Measurements from ENCODE around the gene ABCB8. TPM values are rescaled to one million over a fixed set of nuclear protein-coding genes. Genes with fewer than 3 reads are reported as not detected.

The ABCB8 gene
- total and polyA plus RNA-seq, 9 of the 15 experiments (the other 6 are each of a cell fraction or from before 2014, with no cell fraction given), result 7.6 to 106 (median 36.3) TPM

GRCh38 chr7:151014950-151015349 lies 13.3 kb upstream of the ABCB8 start:
- DNase-seq (ENCODE audit: extremely low read depth in 1 of 4, low spot score in 3 of 4) (no peak), ATAC-seq (no peak), FAIRE-seq (no peak)
- ChIA-PET POLR2A (interaction anchor here (0.9 to 1.2 kb wide), 4 partner anchors 9 to 15 kb away, joined by 3 to 4 read pairs (median 4); partner anchors contain the start of genes ABCB8 and ATG9B), CTCF (ENCODE audit: low intra/inter-chr PET ratio) (no interaction called here)
- intact Hi-C loops (cut with micrococcal nuclease), result loop anchor here (10.0 kb wide), 1 partner anchor 160 kb away; no protein-coding TSS in a partner anchor
- Histone ChIP-seq H3K9me3 (replicated peaks; ENCODE audit: control insufficient read depth, insufficient read depth, low read depth, low read length) (no peaks in the 10 kb centered on the region), H3K27me3 (ENCODE audit: control insufficient read depth in 2 of 2, insufficient read depth in 2 of 2, low read length in 2 of 2) (no peaks in the 10 kb centered on the region; a peak in 1 of 5 replicates), H3K9me1 (ENCODE audit: control insufficient read depth, insufficient read depth, low read length) (no peaks in the 10 kb centered on the region), H3K79me2 (ENCODE audit: control insufficient read depth, insufficient read depth, low read length) (peaks cover 32% of the 10 kb centered on the region), H2AFZ (ENCODE audit: low read depth, low read length) (no peak overlapping the region), H3K9ac (ENCODE audit: insufficient read depth in 1 of 2, low read depth in 2 of 2, low read length in 2 of 2) (peak overlapping the region in 1 of 2 experiments; percentile 28; a peak in 1 of 4 replicates), H3K27ac (ENCODE audit: extremely low read depth, low read depth, low read length) (no peak overlapping the region), H3K4me1 (replicated peaks in 1 of 2; ENCODE audit: control insufficient read depth in 2 of 2, insufficient read depth in 2 of 2, low read length in 2 of 2) (peaks cover 38 to 84% of the 10 kb centered on the region in 2 experiments), H3K4me2 (ENCODE audit: insufficient read depth, low read length) (no peak overlapping the region), H4K20me1 (replicated peaks; ENCODE audit: control insufficient read depth, insufficient read depth, low read length) (no peaks in the 10 kb centered on the region), H3K4me3 (no peak overlapping the region), H3K36me3 (ENCODE audit: control insufficient read depth, insufficient read depth, low read length) (peaks cover 40% of the 10 kb centered on the region; the same call in 2 of the 3 replicates)
- 77% methylated on average over 8 of the region's 8 CpGs for WGBS (ENCODE audit: insufficient coverage, low coverage, missing lambda C conversion rate)
- in situ Hi-C loops (cut with MboI), result no loop called here
- no peak for TF ChIP-seq BRD9 (IDR thresholded peaks at IDR 0.05; ENCODE audit: low read depth, partially characterized antibody)
- no peak for TF ChIP-seq ZNF707 (CRISPR knock-in tag; conservative IDR thresholded peaks at IDR 0.05)
- TF ChIP-seq NCOR1 (IDR thresholded peaks at IDR 0.05), result no peak
- no peak for TF ChIP-seq POLR2H (tag; IDR thresholded peaks at IDR 0.05; ENCODE audit: low read depth)
- no peak for TF ChIP-seq CHCHD3 (CRISPR knock-in tag; IDR thresholded peaks at IDR 0.05)
- no peak for TF ChIP-seq ESRRA (IDR thresholded peaks at IDR 0.05; ENCODE audit: borderline replicate concordance, low read depth)
- no peak for TF ChIP-seq ILF3 (IDR thresholded peaks at IDR 0.05; ENCODE audit: borderline replicate concordance)
- TF ChIP-seq CBFA2T2 (conservative IDR thresholded peaks at IDR 0.05), result no peak
- TF ChIP-seq HNRNPL (IDR thresholded peaks at IDR 0.05; ENCODE audit: low read depth, low read length), result no peak
- TF ChIP-seq AFF4 (CRISPR knock-in tag; IDR thresholded peaks at IDR 0.05), result no peak
- no peak for TF ChIP-seq HDGF (IDR thresholded peaks at IDR 0.05)
- TF ChIP-seq MXI1 (IDR thresholded peaks at IDR 0.05; ENCODE audit: low read depth, low read length), result no peak
- no peak for TF ChIP-seq ZNF79 (CRISPR knock-in tag; IDR thresholded peaks at IDR 0.05; ENCODE audit: low read depth)
- no peak for TF ChIP-seq KLF16 (IDR thresholded peaks at IDR 0.05)
- no TSS peak for BruUV-seq (replicated peaks)

Data from K562 (cell line).